ENCODE results near the gene STX2. TPM values are rescaled to one million over a fixed set of nuclear protein-coding genes. Genes with fewer than 3 reads are reported as not detected.

The STX2 gene
- polyA plus RNA-seq, 1 donor (not counting 4 experiments of a cell fraction or from before 2014, with no cell fraction given): 24.1 TPM

- Histone ChIP-seq H3K9me3 (ENCODE audit: control insufficient read depth, low read depth, low read length) (peaks cover under 1% of the 10 kb centered on the region), H3K9me1 (ENCODE audit: control insufficient read depth, extremely low read depth, insufficient read depth, low read length) (no peaks in the 10 kb centered on the region), H2AFZ (ENCODE audit: control insufficient read depth, low read length) (no peak overlapping the region), H3K79me2 (ENCODE audit: control insufficient read depth, insufficient read depth, low read length) (no peaks in the 10 kb centered on the region), H3K27ac (ENCODE audit: control insufficient read depth, insufficient read depth, low read length) (no peak overlapping the region), H3K4me1 (ENCODE audit: control insufficient read depth, extremely low read depth, insufficient read depth, low read length) (no peaks in the 10 kb centered on the region), H3K36me3 (ENCODE audit: control insufficient read depth in 2 of 2, extremely low read depth in 1 of 2, insufficient read depth in 2 of 2, low read length in 2 of 2) (no peaks in the 10 kb centered on the region), H3K4me2 (ENCODE audit: control insufficient read depth, extremely low read depth, insufficient read depth, low read depth, low read length) (no peak overlapping the region), H4K20me1 (ENCODE audit: control insufficient read depth, extremely low read depth, insufficient read depth, low read length) (no peaks in the 10 kb centered on the region), H3K9ac (ENCODE audit: control insufficient read depth, extremely low read depth, insufficient read depth, low read length) (no peak overlapping the region), H3K27me3 (ENCODE audit: control insufficient read depth, extremely low read depth, insufficient read depth, low read length) (no peaks in the 10 kb centered on the region), H3K4me3 (ENCODE audit: control insufficient read depth in 2 of 3, extremely low read depth in 1 of 3, insufficient read depth in 2 of 3, low read depth in 1 of 3, low read length in 3 of 3) (no peak overlapping the region)
- no peak for DNase-seq (ENCODE audit: low read depth, low spot score)
- TF ChIP-seq EZH2 (IDR thresholded peaks at IDR 0.05; ENCODE audit: low read length): no peak
- no peak for TF ChIP-seq CTCF (optimal IDR thresholded peaks at IDR 0.05 in 1 of 3, IDR thresholded peaks at IDR 0.05 in 1 of 3, conservative IDR thresholded peaks at IDR 0.05 in 1 of 3; ENCODE audit: extremely low read depth in 1 of 3, insufficient read depth in 2 of 3, low read length in 3 of 3)
- dilution Hi-C loops (cut with MboI; ENCODE audit: extremely low pct_ligation_motif_present, low sequenced_read_pairs): no loop called here
- FAIRE-seq: no peak
Observed at GRCh38 chr12:130862161-130862560, 23.1 kb upstream of the STX2 start.

GRCh38 chr12:130860311-130860710 lies 21.3 kb upstream of the STX2 start:
- peaks cover 3% of the 10 kb centered on the region for H3K9me3 ChIP-seq (ENCODE audit: control insufficient read depth, low read depth, low read length)
- H3K27me3 ChIP-seq (ENCODE audit: control insufficient read depth, extremely low read depth, insufficient read depth, low read length): no peaks in the 10 kb centered on the region
- dilution Hi-C loops (cut with MboI; ENCODE audit: extremely low pct_ligation_motif_present, low sequenced_read_pairs): no loop called here
- H3K27ac ChIP-seq (ENCODE audit: control insufficient read depth, insufficient read depth, low read length): no peak overlapping the region
- H3K4me2 ChIP-seq (ENCODE audit: control insufficient read depth, extremely low read depth, insufficient read depth, low read depth, low read length): no peak overlapping the region
- H3K79me2 ChIP-seq (ENCODE audit: control insufficient read depth, insufficient read depth, low read length): no peaks in the 10 kb centered on the region
- H4K20me1 ChIP-seq (ENCODE audit: control insufficient read depth, extremely low read depth, insufficient read depth, low read length): no peaks in the 10 kb centered on the region
- no peak overlapping the region for H3K4me3 ChIP-seq (ENCODE audit: control insufficient read depth in 2 of 3, extremely low read depth in 1 of 3, insufficient read depth in 2 of 3, low read depth in 1 of 3, low read length in 3 of 3)
- no peaks in the 10 kb centered on the region for H3K9me1 ChIP-seq (ENCODE audit: control insufficient read depth, extremely low read depth, insufficient read depth, low read length)
- TF ChIP-seq EZH2 (IDR thresholded peaks at IDR 0.05; ENCODE audit: low read length): no peak
- TF ChIP-seq CTCF (optimal IDR thresholded peaks at IDR 0.05 in 1 of 3, IDR thresholded peaks at IDR 0.05 in 1 of 3, conservative IDR thresholded peaks at IDR 0.05 in 1 of 3; ENCODE audit: extremely low read depth in 1 of 3, insufficient read depth in 2 of 3, low read length in 3 of 3): no peak
- DNase-seq (ENCODE audit: low read depth, low spot score) (no peak), FAIRE-seq (no peak)
- no peaks in the 10 kb centered on the region for H3K4me1 ChIP-seq (ENCODE audit: control insufficient read depth, extremely low read depth, insufficient read depth, low read length)
- no peak overlapping the region for H3K9ac ChIP-seq (ENCODE audit: control insufficient read depth, extremely low read depth, insufficient read depth, low read length)
- no peak overlapping the region for H2AFZ ChIP-seq (ENCODE audit: control insufficient read depth, low read length)
- no peaks in the 10 kb centered on the region for H3K36me3 ChIP-seq (ENCODE audit: control insufficient read depth in 2 of 2, extremely low read depth in 1 of 2, insufficient read depth in 2 of 2, low read length in 2 of 2)
